Measurements from ENCODE around the gene PDIA4. TPM values are rescaled to one million over a fixed set of nuclear protein-coding genes. Genes with fewer than 3 reads are reported as not detected.
"Not testable (repeated sequence)": the region's sequence is repeated elsewhere in the genome, so short reads cannot be mapped to it uniquely, and the experiment has no call there.

Gene PDIA4
- total RNA-seq, 3 donors from 2014 or later = 124 to 134 (median 131) TPM

- Mint-ChIP-seq H3K27me3 (ENCODE audit: low read depth) (peaks cover 2% of the 10 kb centered on the region), H3K4me1 (ENCODE audit: low read depth) (no peaks in the 10 kb centered on the region), H3K36me3 (ENCODE audit: insufficient read depth) (no peaks in the 10 kb centered on the region), H3K4me3 (no peak overlapping the region), H3K9me3 (no peaks in the 10 kb centered on the region)
- no peak for DNase-seq
- ATAC-seq = no peak
These were observed 25.6 kb upstream of the PDIA4 start for GRCh38 chr7:149053885-149054284.

- Mint-ChIP-seq H3K4me1 (ENCODE audit: low read depth) (no peaks in the 10 kb centered on the region), H3K36me3 (ENCODE audit: insufficient read depth) (no peaks in the 10 kb centered on the region), H3K27me3 (ENCODE audit: low read depth) (peaks cover 2% of the 10 kb centered on the region), H3K4me3 (no peak overlapping the region), H3K9me3 (no peaks in the 10 kb centered on the region)
- no peak for ATAC-seq
- DNase-seq = no peak
These were observed 25.1 kb upstream of the PDIA4 start for GRCh38 chr7:149053384-149053783.

- peaks cover 2% of the 10 kb centered on the region for H3K27me3 Mint-ChIP-seq (ENCODE audit: low read depth)
- no peaks in the 10 kb centered on the region for H3K4me1 Mint-ChIP-seq (ENCODE audit: low read depth)
- no peaks in the 10 kb centered on the region for H3K9me3 Mint-ChIP-seq
- H3K36me3 Mint-ChIP-seq (ENCODE audit: insufficient read depth) = no peaks in the 10 kb centered on the region
- no peak for ATAC-seq
- H3K4me3 Mint-ChIP-seq = no peak overlapping the region
- DNase-seq = no peak
These were observed 22.6 kb upstream of the PDIA4 start for GRCh38 chr7:149050941-149051340.

- DNase-seq (no peak), ATAC-seq (no peak)
- no peaks in the 10 kb centered on the region for H3K36me3 Mint-ChIP-seq (ENCODE audit: insufficient read depth)
- peaks cover 2% of the 10 kb centered on the region for H3K27me3 Mint-ChIP-seq (ENCODE audit: low read depth)
- no peaks in the 10 kb centered on the region for H3K9me3 Mint-ChIP-seq
- H3K4me3 Mint-ChIP-seq = no peak overlapping the region
- no peaks in the 10 kb centered on the region for H3K4me1 Mint-ChIP-seq (ENCODE audit: low read depth)
These were observed 20.5 kb upstream of the PDIA4 start for GRCh38 chr7:149048805-149049204.

GRCh38 chr7:149046416-149046815 is 18.1 kb upstream of the PDIA4 start:
- Mint-ChIP-seq H3K9me3 (no peaks in the 10 kb centered on the region), H3K27me3 (ENCODE audit: low read depth) (peaks cover 2% of the 10 kb centered on the region), H3K4me1 (ENCODE audit: low read depth) (no peaks in the 10 kb centered on the region), H3K4me3 (no peak overlapping the region), H3K36me3 (ENCODE audit: insufficient read depth) (no peaks in the 10 kb centered on the region)
- no peak for DNase-seq
- ATAC-seq = no peak

- H3K4me3 Mint-ChIP-seq = no peak overlapping the region
- DNase-seq = no peak
- no peaks in the 10 kb centered on the region for H3K27me3 Mint-ChIP-seq (ENCODE audit: low read depth)
- no peaks in the 10 kb centered on the region for H3K9me3 Mint-ChIP-seq
- no peaks in the 10 kb centered on the region for H3K4me1 Mint-ChIP-seq (ENCODE audit: low read depth)
- ATAC-seq = no peak
- no peaks in the 10 kb centered on the region for H3K36me3 Mint-ChIP-seq (ENCODE audit: insufficient read depth)
These were observed 15.6 kb upstream of the PDIA4 start for GRCh38 chr7:149043936-149044335.

GRCh38 chr7:149041350-149041749 is 13.0 kb upstream of the PDIA4 start:
- H3K9me3 Mint-ChIP-seq = peaks cover 4% of the 10 kb centered on the region
- DNase-seq (no peak), ATAC-seq (no peak)
- H3K36me3 Mint-ChIP-seq (ENCODE audit: insufficient read depth) = no peaks in the 10 kb centered on the region
- H3K27me3 Mint-ChIP-seq (ENCODE audit: low read depth) = no peaks in the 10 kb centered on the region
- H3K4me1 Mint-ChIP-seq (ENCODE audit: low read depth) = no peaks in the 10 kb centered on the region
- H3K4me3 Mint-ChIP-seq = no peak overlapping the region

DNA sequence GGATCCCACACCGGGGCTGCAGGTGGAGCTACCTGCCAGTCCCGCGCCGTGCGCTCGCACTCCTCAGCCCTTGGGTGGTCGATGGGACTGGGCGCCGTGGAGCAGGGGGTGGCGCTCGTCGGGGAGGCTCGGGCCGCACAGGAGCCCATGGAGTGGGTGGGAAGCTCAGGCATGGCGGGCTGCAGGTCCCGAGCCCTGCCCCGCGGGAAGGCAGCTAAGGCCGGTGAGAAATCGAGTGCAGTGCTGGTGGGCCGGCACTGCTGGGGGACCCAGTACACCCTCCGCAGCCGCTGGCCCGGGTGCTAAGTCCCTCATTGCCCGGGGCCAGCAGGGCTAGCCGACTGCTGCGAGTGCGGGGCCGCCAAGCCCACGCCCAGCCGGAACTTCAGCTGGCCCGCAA is 10.3 kb upstream of the PDIA4 start:
- not testable (repeated sequence) for H3K27me3 Mint-ChIP-seq (ENCODE audit: low read depth); ATAC-seq; H3K9me3 Mint-ChIP-seq; H3K36me3 Mint-ChIP-seq (ENCODE audit: insufficient read depth); H3K4me1 Mint-ChIP-seq (ENCODE audit: low read depth); H3K4me3 Mint-ChIP-seq; DNase-seq

DNA sequence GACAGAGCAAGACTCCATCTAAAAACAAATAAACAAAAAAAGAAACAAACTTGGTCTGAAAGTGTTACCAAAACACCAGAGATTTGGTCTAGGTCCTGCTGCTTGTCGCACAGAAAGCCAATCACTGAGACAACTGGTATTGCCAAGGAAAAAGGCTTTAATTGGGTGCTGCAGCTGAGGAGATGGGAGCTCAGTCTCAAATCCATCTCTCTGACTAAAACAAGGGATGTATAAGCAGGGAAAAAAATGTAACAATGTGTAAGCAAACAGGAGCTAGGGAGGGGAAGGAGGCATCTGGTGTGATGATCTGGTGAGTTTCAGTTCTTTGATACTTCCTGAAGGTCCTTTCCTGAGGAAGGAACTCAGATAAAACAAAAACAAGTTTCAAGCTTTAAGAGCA is 8.4 kb upstream of the PDIA4 start:
- ATAC-seq = no peak
- peaks cover 4% of the 10 kb centered on the region for H3K9me3 Mint-ChIP-seq
- no peaks in the 10 kb centered on the region for H3K36me3 Mint-ChIP-seq (ENCODE audit: insufficient read depth)
- no peaks in the 10 kb centered on the region for H3K27me3 Mint-ChIP-seq (ENCODE audit: low read depth)
- H3K4me1 Mint-ChIP-seq (ENCODE audit: low read depth) = no peaks in the 10 kb centered on the region
- H3K4me3 Mint-ChIP-seq = no peak overlapping the region
- no peak for DNase-seq

DNA sequence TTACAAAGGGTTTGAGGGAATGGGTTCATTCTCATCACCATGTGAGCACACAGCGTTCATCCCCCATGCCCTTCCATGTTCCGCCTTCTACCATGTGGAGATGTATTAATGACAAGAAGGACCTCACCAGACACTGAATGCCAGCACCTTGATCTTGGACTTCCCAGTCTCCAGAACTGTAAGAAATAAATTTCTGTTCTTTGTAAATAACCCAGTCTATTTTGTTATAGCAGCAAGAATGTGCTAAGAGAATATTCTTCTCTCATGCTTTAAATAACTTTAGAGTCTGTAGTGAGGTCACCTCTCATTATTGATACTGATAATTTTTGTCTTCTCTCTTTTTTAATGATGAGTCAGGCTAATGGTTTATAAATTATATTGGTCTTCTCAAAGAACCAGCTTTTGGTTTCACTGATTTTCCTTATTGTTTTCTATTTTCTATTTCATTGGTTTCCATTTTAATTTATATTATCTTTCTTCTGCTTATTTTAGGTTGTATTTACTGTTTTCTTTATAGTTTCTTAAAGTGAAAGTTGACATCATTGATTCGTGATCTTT is 3.1 kb upstream of the PDIA4 start:
- Mint-ChIP-seq H3K4me3 (no peak overlapping the region), H3K4me1 (ENCODE audit: low read depth) (peaks cover 15% of the 10 kb centered on the region), H3K9me3 (no peaks in the 10 kb centered on the region), H3K27me3 (ENCODE audit: low read depth) (no peaks in the 10 kb centered on the region), H3K36me3 (ENCODE audit: insufficient read depth) (no peaks in the 10 kb centered on the region)
- DNase-seq (no peak), ATAC-seq (no peak)

DNA sequence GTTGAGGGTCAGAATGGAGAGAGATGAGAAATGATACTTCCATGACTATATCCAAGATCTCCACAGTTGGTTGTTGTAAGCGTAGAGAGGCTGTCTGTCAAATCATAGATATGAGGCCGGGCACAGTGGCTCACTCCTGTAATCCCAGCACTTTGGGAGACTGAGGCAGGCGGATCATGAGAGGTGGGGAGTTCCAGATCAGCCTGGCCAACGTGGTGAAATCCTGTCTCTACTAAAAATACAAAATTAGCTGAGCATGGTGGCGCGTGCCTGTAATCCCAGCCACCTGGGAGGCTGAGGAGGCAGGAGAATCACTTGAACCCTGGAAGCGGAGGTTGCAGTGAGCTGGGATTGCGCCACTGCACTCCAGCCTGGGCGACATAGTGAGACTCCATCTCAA is 2.1 kb upstream of the PDIA4 start:
- not testable (repeated sequence) for DNase-seq; ATAC-seq; H3K9me3 Mint-ChIP-seq; H3K27me3 Mint-ChIP-seq (ENCODE audit: low read depth); H3K36me3 Mint-ChIP-seq (ENCODE audit: insufficient read depth); H3K4me3 Mint-ChIP-seq
- H3K4me1 Mint-ChIP-seq (ENCODE audit: low read depth) = peaks cover 25% of the 10 kb centered on the region

DNA sequence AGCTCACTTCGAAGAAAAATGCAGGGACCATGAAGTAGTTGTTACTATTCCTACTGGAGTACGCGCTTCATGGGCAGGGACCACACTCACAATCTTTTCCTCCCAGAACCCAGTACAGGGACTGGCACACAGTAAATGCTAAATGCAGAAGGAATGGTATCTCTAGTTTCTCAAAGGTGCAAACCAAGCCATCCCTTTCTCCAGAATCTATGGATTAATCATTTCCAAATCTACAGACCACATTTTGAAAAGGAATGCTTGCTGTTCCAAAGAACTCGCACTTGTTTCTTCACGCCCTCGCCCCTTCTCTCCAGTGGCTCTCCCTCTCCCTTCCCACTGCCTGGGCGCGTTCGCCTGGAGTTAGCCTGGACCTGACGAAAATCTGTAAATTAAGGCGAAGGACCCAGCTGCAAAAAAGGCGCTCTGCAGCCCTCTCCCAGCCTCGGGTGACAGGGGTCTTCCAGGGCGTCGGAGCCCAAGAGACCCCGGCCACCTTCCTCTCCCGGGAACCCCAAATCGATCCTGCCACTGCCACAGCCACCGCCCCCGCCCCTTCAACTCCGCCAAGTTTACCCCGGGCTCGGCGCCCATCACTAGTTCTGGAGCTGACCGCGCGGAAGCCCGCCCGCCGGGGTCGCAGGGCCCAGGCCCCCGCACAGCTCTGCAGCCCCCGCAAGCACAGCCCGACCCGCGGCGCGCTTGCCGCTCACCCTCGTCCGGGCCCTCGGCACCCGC is 527 bp downstream of the PDIA4 start:
- Mint-ChIP-seq H3K9me3 (no peaks in the 10 kb centered on the region), H3K4me1 (ENCODE audit: low read depth) (peaks cover 45% of the 10 kb centered on the region), H3K36me3 (ENCODE audit: insufficient read depth) (peaks cover 13% of the 10 kb centered on the region), H3K27me3 (ENCODE audit: low read depth) (no peaks in the 10 kb centered on the region), H3K4me3 (peak overlapping the region; percentile 97)
- ATAC-seq (no peak), DNase-seq (no peak)

- ATAC-seq = no peak
- no peaks in the 10 kb centered on the region for H3K27me3 Mint-ChIP-seq (ENCODE audit: low read depth)
- H3K9me3 Mint-ChIP-seq = no peaks in the 10 kb centered on the region
- no peak for DNase-seq
- H3K36me3 Mint-ChIP-seq (ENCODE audit: insufficient read depth) = peaks cover 19% of the 10 kb centered on the region
- peaks cover 48% of the 10 kb centered on the region for H3K4me1 Mint-ChIP-seq (ENCODE audit: low read depth)
- H3K4me3 Mint-ChIP-seq = peak overlapping the region; percentile 97
These were observed 1.2 kb downstream of the PDIA4 start for GRCh38 chr7:149027055-149027454.

DNA sequence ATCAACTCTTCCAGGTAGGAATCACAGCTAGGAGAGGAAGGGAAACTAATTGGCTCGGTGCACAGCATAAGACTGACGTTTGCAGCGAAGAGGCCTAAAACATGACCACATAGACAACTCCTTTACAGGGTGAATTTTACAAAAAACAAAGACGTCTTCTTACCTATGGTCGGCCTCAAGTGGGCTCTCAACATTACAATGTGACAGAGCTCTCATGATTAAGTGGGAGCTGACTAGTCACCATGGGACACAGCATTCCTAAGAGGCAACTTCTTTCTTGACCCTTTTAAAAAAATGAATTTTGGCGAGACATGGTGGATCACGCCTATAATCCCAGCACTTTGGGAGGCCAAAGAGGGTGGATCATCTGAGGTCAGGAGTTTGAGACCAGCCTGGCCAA is 4.6 kb downstream of the PDIA4 start:
- peaks cover 36% of the 10 kb centered on the region for H3K36me3 Mint-ChIP-seq (ENCODE audit: insufficient read depth)
- peaks cover 46% of the 10 kb centered on the region for H3K4me1 Mint-ChIP-seq (ENCODE audit: low read depth)
- ATAC-seq (no peak), DNase-seq (no peak)
- no peaks in the 10 kb centered on the region for H3K27me3 Mint-ChIP-seq (ENCODE audit: low read depth)
- H3K9me3 Mint-ChIP-seq = no peaks in the 10 kb centered on the region
- no peak overlapping the region for H3K4me3 Mint-ChIP-seq

DNA sequence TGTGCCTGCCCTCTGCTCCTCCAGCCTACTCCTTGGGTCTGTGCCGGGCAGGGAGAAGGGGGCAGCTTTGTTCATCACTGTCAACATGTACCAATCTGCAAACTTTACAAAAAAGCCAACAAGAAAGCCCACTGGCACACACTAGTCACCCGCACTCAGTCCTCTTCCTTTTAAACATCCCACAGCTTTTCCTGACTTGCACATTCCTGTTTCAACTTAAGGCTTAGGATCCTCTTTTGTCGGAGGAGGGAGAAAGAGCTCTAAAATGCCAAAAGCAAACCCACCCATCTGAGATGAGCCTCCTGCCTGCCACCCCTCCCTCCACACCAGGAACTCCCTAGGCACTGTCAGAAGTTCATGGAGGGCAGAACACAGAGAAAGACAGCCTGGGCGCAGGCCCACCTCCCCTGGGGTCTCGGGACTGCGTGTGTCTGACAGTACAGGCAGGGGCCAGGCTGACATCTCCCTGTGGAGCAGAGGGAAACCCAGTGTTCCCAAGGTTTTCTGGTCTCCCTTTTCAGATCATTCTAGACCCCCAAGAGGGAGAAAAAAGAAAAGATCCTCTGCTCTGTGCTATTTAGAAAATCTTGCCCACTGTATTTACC is 5.4 kb downstream of the PDIA4 start:
- Mint-ChIP-seq H3K27me3 (ENCODE audit: low read depth) (no peaks in the 10 kb centered on the region), H3K4me3 (no peak overlapping the region), H3K9me3 (no peaks in the 10 kb centered on the region), H3K36me3 (ENCODE audit: insufficient read depth) (peaks cover 36% of the 10 kb centered on the region), H3K4me1 (ENCODE audit: low read depth) (peaks cover 46% of the 10 kb centered on the region)
- no peak for ATAC-seq
- DNase-seq = no peak
